ENCODE measurements around the gene JAZF1. TPM values are rescaled to one million over a fixed set of nuclear protein-coding genes. Genes with fewer than 3 reads are reported as not detected.

Gene JAZF1
- total and polyA plus RNA-seq, 9 of the 15 experiments (the other 6 are each of a cell fraction or from before 2014, with no cell fraction given): 0.04 to 0.64 (median 0.11) TPM; not detected in 3

- no peaks in the 10 kb centered on the region for H3K9me3 ChIP-seq (replicated peaks; ENCODE audit: control insufficient read depth, insufficient read depth, low read depth, low read length)
- 4% methylated on average over 7 of the region's 7 CpGs for WGBS (ENCODE audit: insufficient coverage, low coverage, missing lambda C conversion rate)
- intact Hi-C loops (cut with micrococcal nuclease) (no loop called here), in situ Hi-C loops (cut with MboI) (no loop called here)
- H3K27ac ChIP-seq (ENCODE audit: extremely low read depth, low read depth, low read length): no peak overlapping the region
- ATAC-seq (no peak), FAIRE-seq (no peak), DNase-seq (ENCODE audit: extremely low read depth in 1 of 4, low spot score in 3 of 4) (no peak)
- ChIA-PET POLR2A (interaction anchor here (0.6 kb wide), 1 partner anchor 660 kb away, joined by 3 read pairs; no protein-coding TSS in a partner anchor), CTCF (ENCODE audit: low intra/inter-chr PET ratio) (no interaction called here)
- H3K4me1 ChIP-seq (replicated peaks in 1 of 2; ENCODE audit: control insufficient read depth in 2 of 2, insufficient read depth in 2 of 2, low read length in 2 of 2): peaks cover 0 to 3% of the 10 kb centered on the region in 2 experiments; a peak in 1 of 5 replicates
- H3K27me3 ChIP-seq (ENCODE audit: control insufficient read depth in 2 of 2, insufficient read depth in 2 of 2, low read length in 2 of 2): peaks cover 64 to 77% of the 10 kb centered on the region in 2 experiments
- H4K20me1 ChIP-seq (replicated peaks; ENCODE audit: control insufficient read depth, insufficient read depth, low read length): no peaks in the 10 kb centered on the region
- peak; percentile 11 for TF ChIP-seq MEIS2 (IDR thresholded peaks at IDR 0.05; ENCODE audit: partially characterized antibody)
- no peak for TF ChIP-seq SAP30 (IDR thresholded peaks at IDR 0.05; ENCODE audit: borderline replicate concordance, insufficient read depth, low read depth, low read length, poor library complexity, severe bottlenecking)
- H3K36me3 ChIP-seq (ENCODE audit: control insufficient read depth, insufficient read depth, low read length): no peaks in the 10 kb centered on the region
- H3K4me3 ChIP-seq: no peak overlapping the region
- H3K79me2 ChIP-seq (ENCODE audit: control insufficient read depth, insufficient read depth, low read length): no peaks in the 10 kb centered on the region
- no peak overlapping the region for H3K4me2 ChIP-seq (ENCODE audit: insufficient read depth, low read length)
- no TSS peak for BruUV-seq (replicated peaks)
- no peaks in the 10 kb centered on the region for H3K9me1 ChIP-seq (ENCODE audit: control insufficient read depth, insufficient read depth, low read length)
- no peak overlapping the region for H2AFZ ChIP-seq (ENCODE audit: low read depth, low read length)
- no peak overlapping the region for H3K9ac ChIP-seq (ENCODE audit: insufficient read depth in 1 of 2, low read depth in 2 of 2, low read length in 2 of 2)
Observed at GRCh38 chr7:27869056-27869455, 311.5 kb downstream of the JAZF1 start.

- ATAC-seq (no peak; the same call in 1 of the 3 replicates), FAIRE-seq (no peak), DNase-seq (ENCODE audit: extremely low read depth in 1 of 4, low spot score in 3 of 4) (no peak)
- Histone ChIP-seq H3K36me3 (ENCODE audit: control insufficient read depth, insufficient read depth, low read length) (no peaks in the 10 kb centered on the region), H3K79me2 (ENCODE audit: control insufficient read depth, insufficient read depth, low read length) (no peaks in the 10 kb centered on the region), H3K9me3 (replicated peaks; ENCODE audit: control insufficient read depth, insufficient read depth, low read depth, low read length) (no peaks in the 10 kb centered on the region), H3K9ac (ENCODE audit: insufficient read depth in 1 of 2, low read depth in 2 of 2, low read length in 2 of 2) (no peak overlapping the region), H3K4me3 (no peak overlapping the region), H3K27me3 (ENCODE audit: control insufficient read depth in 2 of 2, insufficient read depth in 2 of 2, low read length in 2 of 2) (peaks cover 66 to 77% of the 10 kb centered on the region in 2 experiments), H3K9me1 (ENCODE audit: control insufficient read depth, insufficient read depth, low read length) (no peaks in the 10 kb centered on the region), H2AFZ (ENCODE audit: low read depth, low read length) (no peak overlapping the region), H3K27ac (ENCODE audit: extremely low read depth, low read depth, low read length) (no peak overlapping the region), H3K4me1 (replicated peaks in 1 of 2; ENCODE audit: control insufficient read depth in 2 of 2, insufficient read depth in 2 of 2, low read length in 2 of 2) (peaks cover 0 to 3% of the 10 kb centered on the region in 2 experiments; a peak in 1 of 5 replicates), H4K20me1 (replicated peaks; ENCODE audit: control insufficient read depth, insufficient read depth, low read length) (no peaks in the 10 kb centered on the region), H3K4me2 (ENCODE audit: insufficient read depth, low read length) (no peak overlapping the region)
- intact Hi-C loops (cut with micrococcal nuclease) (no loop called here), in situ Hi-C loops (cut with MboI) (no loop called here)
- ChIA-PET POLR2A (no interaction called here), CTCF (ENCODE audit: low intra/inter-chr PET ratio) (no interaction called here)
- WGBS (ENCODE audit: insufficient coverage, low coverage, missing lambda C conversion rate): 16% methylated on average over 14 of the region's 15 CpGs
- BruUV-seq (replicated peaks): no TSS peak
- TF ChIP-seq JUND (IDR thresholded peaks at IDR 0.05; ENCODE audit: borderline replicate concordance, low read depth, low read length) (peak; percentile 59; the same call in 1 of the 2 replicates), JUND (tag; IDR thresholded peaks at IDR 0.05; ENCODE audit: borderline replicate concordance, low read depth, low read length) (peak; percentile 53; the same call in 1 of the 3 replicates), TRIM24 (IDR thresholded peaks at IDR 0.05) (0 out of 4 replicates have a peak, but pooled peaks of 1 of the 2 experiments have one; percentile 18), TCFL5 (CRISPR knock-in tag; conservative IDR thresholded peaks at IDR 0.05) (no peak), RREB1 (CRISPR knock-in tag; IDR thresholded peaks at IDR 0.05) (no peak)
Observed at GRCh38 chr7:27868131-27868550, 312.5 kb downstream of the JAZF1 start.

Data from K562 (cell line).